A673 (cell line): ENCODE measurements around the gene PALD1.

Source experiments
- CTCF ChIP-seq: fragments of 300-800, 200-600 bp; sonication (generic); conservative IDR thresholded peaks from 2 replicates; pipeline ENCODE4 v1.5.1; 2017; ENCODE audit warnings: low read depth, mild to moderate bottlenecking, antibody characterized with exemption, low read length, moderate library complexity, mixed read lengths
- EZH2 ChIP-seq: fragments of 200-600 bp; sonication (generic); IDR thresholded peaks from 2 replicates; pipeline ENCODE4 v1.6.1; 2017; ENCODE audit warnings: borderline replicate concordance, low read depth, mild to moderate bottlenecking, mixed read lengths, antibody characterized with exemption, low read length; ENCODE audit not compliant: poor library complexity, severe bottlenecking

GRCh38 chr10:70560511-70560941 lies 82.0 kb downstream of the PALD1 start:
- TF ChIP-seq EZH2 (no peak), CTCF (no peak)
